Adrenal gland (tissue), 5 donors: ENCODE measurements around the gene AGBL4.

Source experiments
- POLR2A ChIP-seq, 2 donors: fragments of 450-650 bp; IDR thresholded peaks; one replicate each; pipeline ENCODE4 v1.6.1; 2017; ENCODE audit warnings: antibody characterized with exemption in 2 of 2, mild to moderate bottlenecking in 2 of 2, moderate library complexity in 1 of 2
- TF ChIP-seq, protein P1 (sequence below), 6 experiments: fragments of 450-650 bp in 4 of 6; fragments of 200-600 bp in 2 of 6; sonication (generic) in 1 of 6; IDR thresholded peaks; 1 replicate in 5 of 6; 2 replicates in 1 of 6; pipeline versions ENCODE4 v1.5.1 to v1.8.0; 2016 to 2021; ENCODE audit warnings: antibody characterized with exemption in 6 of 6, mild to moderate bottlenecking in 2 of 6, moderate library complexity in 1 of 6
- donor health status: DM: no; HTN: no; CAD: no.

DNA sequence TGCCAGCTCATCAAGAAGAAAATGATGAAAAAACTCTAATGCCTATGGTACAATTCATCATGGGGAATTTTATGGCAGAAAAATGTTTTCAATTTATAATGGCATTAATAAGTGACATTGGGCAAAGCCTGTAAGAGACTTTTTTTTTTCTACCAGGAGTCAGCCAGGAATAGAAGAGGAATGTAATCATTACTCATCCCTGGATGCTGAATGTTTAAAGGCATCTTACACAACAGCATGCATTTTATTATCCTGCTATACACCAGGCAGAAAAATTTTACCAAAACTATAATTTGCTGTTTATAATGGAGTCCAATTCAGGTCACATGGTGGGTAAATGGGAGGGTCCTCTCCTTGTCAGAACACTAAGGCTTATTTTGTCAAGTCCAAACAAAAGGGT, 1057.2 kb downstream of the AGBL4 start:
- TF ChIP-seq, protein P1, sequence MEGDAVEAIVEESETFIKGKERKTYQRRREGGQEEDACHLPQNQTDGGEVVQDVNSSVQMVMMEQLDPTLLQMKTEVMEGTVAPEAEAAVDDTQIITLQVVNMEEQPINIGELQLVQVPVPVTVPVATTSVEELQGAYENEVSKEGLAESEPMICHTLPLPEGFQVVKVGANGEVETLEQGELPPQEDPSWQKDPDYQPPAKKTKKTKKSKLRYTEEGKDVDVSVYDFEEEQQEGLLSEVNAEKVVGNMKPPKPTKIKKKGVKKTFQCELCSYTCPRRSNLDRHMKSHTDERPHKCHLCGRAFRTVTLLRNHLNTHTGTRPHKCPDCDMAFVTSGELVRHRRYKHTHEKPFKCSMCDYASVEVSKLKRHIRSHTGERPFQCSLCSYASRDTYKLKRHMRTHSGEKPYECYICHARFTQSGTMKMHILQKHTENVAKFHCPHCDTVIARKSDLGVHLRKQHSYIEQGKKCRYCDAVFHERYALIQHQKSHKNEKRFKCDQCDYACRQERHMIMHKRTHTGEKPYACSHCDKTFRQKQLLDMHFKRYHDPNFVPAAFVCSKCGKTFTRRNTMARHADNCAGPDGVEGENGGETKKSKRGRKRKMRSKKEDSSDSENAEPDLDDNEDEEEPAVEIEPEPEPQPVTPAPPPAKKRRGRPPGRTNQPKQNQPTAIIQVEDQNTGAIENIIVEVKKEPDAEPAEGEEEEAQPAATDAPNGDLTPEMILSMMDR (IDR thresholded peaks at IDR 0.05), result no peak
- no peak for TF ChIP-seq POLR2A (IDR thresholded peaks at IDR 0.05)
